A673 (cell line): ENCODE measurements around the gene PROKR2. TPM values are rescaled to one million over a fixed set of nuclear protein-coding genes. Genes with fewer than 3 reads are reported as not detected.

Source experiments
- BruUV-seq: library from RNA; stranded (reverse); fragments of 400-500 nt; replicated peaks from 2 replicates; lab custom pipeline; 2021; lab: Mats Ljungman, UMichigan
- CTCF ChIA-PET: fragments of 300-600 bp; sonication (Branson Sonifier 250); formaldehyde crosslinking; loops from one replicate; lab custom pipeline; 2022; ENCODE audit warnings: antibody characterized with exemption; lab: Charles Lee
- POLR2A ChIA-PET: fragments of 300-600 bp; sonication (Branson Sonifier 250); formaldehyde crosslinking; loops from one replicate; lab custom pipeline; 2022; ENCODE audit warnings: antibody characterized with exemption; ENCODE audit not compliant: low non-redundant PET; lab: Charles Lee
- DNase-seq: peaks from one replicate; pipeline ENCODE4 v3.0.0-alpha.2; 2015; ENCODE audit warnings: low spot score
- H3K27ac ChIP-seq: fragments of 200-600 bp; sonication (generic); 2 replicates; pipeline ENCODE4 v1.5.1; 2016; ENCODE audit warnings: mixed run types, low read depth, mild to moderate bottlenecking, mixed read lengths, antibody characterized with exemption, low read length; ENCODE audit not compliant: poor library complexity, severe bottlenecking
- H3K27me3 ChIP-seq: fragments of 200-600 bp; sonication (generic); replicated peaks from 2 replicates; pipeline ENCODE4 v1.6.1; 2017; ENCODE audit warnings: mixed run types, low read depth, mild to moderate bottlenecking, mixed read lengths, antibody characterized with exemption, low read length; ENCODE audit not compliant: insufficient read depth, poor library complexity
- H3K36me3 ChIP-seq: fragments of 200-600 bp; sonication (generic); 2 replicates; pipeline ENCODE4 v1.6.1; 2016; ENCODE audit warnings: mixed run types, mild to moderate bottlenecking, mixed read lengths, antibody characterized with exemption, low read length; ENCODE audit not compliant: insufficient read depth, poor library complexity, severe bottlenecking
- H3K4me1 ChIP-seq: fragments of 200-600 bp; sonication (generic); 2 replicates; pipeline ENCODE4 v1.6.1; 2017; ENCODE audit warnings: mixed run types, mild to moderate bottlenecking, mixed read lengths, antibody characterized with exemption, low read length; ENCODE audit not compliant: insufficient read depth, poor library complexity, severe bottlenecking
- H3K4me3 ChIP-seq: fragments of 200-600 bp; sonication (generic); 2 replicates; pipeline ENCODE4 v1.5.1; 2016; ENCODE audit warnings: low read depth, mixed run types, mild to moderate bottlenecking, mixed read lengths, low read length; ENCODE audit not compliant: poor library complexity, severe bottlenecking
- H3K9me3 ChIP-seq: fragments of 200-600 bp; sonication (generic); 2 replicates; pipeline ENCODE4 v1.6.1; 2016; ENCODE audit warnings: mixed run types, low read depth, mild to moderate bottlenecking, mixed read lengths, antibody characterized with exemption, low read length; ENCODE audit not compliant: poor library complexity, severe bottlenecking
- EZH2 ChIP-seq: fragments of 200-600 bp; sonication (generic); IDR thresholded peaks from 2 replicates; pipeline ENCODE4 v1.6.1; 2017; ENCODE audit warnings: borderline replicate concordance, low read depth, mild to moderate bottlenecking, mixed read lengths, antibody characterized with exemption, low read length; ENCODE audit not compliant: poor library complexity, severe bottlenecking
- intact Hi-C: fragments of 100-400 bp; cut with micrococcal nuclease; formaldehyde crosslinking; loops from one replicate; pipeline ENCODE4 v1.10.0; 2022; ENCODE audit not compliant: unreplicated experiment
- total RNA-seq: library from RNA; stranded (reverse); gene quantifications from 2 replicates; pipeline ENCODE4 v1.2.3, GENCODE V29; 2021
- TF ChIP-seq, protein P1 (sequence below): fragments of 300-800, 200-600 bp; sonication (generic); conservative IDR thresholded peaks from 2 replicates; pipeline ENCODE4 v1.5.1; 2017; ENCODE audit warnings: low read depth, mild to moderate bottlenecking, antibody characterized with exemption, low read length, moderate library complexity, mixed read lengths

Gene PROKR2
- total RNA-seq, 1 experiment from 2014 or later: not detected

GRCh38 chr20:5362771-5363170 is 46.0 kb upstream of the PROKR2 start:
- Histone ChIP-seq H3K9me3 (no peaks in the 10 kb centered on the region), H3K27ac (no peak overlapping the region), H3K4me3 (no peak overlapping the region), H3K36me3 (no peaks in the 10 kb centered on the region), H3K4me1 (no peaks in the 10 kb centered on the region), H3K27me3 (no peaks in the 10 kb centered on the region)
- no TSS peak for BruUV-seq
- intact Hi-C loops: no loop called here
- ChIA-PET POLR2A (no interaction called here), CTCF (no interaction called here)
- no peak for TF ChIP-seq EZH2
- TF ChIP-seq, protein P1, sequence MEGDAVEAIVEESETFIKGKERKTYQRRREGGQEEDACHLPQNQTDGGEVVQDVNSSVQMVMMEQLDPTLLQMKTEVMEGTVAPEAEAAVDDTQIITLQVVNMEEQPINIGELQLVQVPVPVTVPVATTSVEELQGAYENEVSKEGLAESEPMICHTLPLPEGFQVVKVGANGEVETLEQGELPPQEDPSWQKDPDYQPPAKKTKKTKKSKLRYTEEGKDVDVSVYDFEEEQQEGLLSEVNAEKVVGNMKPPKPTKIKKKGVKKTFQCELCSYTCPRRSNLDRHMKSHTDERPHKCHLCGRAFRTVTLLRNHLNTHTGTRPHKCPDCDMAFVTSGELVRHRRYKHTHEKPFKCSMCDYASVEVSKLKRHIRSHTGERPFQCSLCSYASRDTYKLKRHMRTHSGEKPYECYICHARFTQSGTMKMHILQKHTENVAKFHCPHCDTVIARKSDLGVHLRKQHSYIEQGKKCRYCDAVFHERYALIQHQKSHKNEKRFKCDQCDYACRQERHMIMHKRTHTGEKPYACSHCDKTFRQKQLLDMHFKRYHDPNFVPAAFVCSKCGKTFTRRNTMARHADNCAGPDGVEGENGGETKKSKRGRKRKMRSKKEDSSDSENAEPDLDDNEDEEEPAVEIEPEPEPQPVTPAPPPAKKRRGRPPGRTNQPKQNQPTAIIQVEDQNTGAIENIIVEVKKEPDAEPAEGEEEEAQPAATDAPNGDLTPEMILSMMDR: no peak
- no peak for DNase-seq

DNA sequence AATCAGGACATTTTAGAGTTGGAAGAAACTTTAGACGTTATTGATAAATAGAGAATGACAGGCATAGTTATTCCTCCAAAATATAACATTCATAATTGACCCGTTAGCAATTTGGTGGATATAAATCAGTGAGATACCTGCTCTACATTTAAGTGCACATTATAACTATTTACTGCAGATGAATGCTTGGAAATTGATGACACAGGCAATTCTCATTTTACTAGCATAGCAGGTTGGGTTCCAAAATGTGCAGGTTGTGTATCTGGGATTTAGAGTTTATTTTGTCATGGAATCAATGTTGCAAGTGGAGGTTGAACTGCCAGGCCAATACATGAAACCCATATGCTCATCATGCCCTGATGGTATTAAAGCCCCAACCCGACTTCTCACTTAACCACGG is 44.4 kb upstream of the PROKR2 start:
- TF ChIP-seq, protein P1: no peak
- no peak for TF ChIP-seq EZH2
- Histone ChIP-seq H3K36me3 (no peaks in the 10 kb centered on the region), H3K4me1 (no peaks in the 10 kb centered on the region), H3K4me3 (no peak overlapping the region), H3K27ac (no peak overlapping the region), H3K27me3 (no peaks in the 10 kb centered on the region), H3K9me3 (no peaks in the 10 kb centered on the region)
- DNase-seq: no peak
- intact Hi-C loops: no loop called here
- POLR2A ChIA-PET: no interaction called here
- no TSS peak for BruUV-seq
- CTCF ChIA-PET: no interaction called here

DNA sequence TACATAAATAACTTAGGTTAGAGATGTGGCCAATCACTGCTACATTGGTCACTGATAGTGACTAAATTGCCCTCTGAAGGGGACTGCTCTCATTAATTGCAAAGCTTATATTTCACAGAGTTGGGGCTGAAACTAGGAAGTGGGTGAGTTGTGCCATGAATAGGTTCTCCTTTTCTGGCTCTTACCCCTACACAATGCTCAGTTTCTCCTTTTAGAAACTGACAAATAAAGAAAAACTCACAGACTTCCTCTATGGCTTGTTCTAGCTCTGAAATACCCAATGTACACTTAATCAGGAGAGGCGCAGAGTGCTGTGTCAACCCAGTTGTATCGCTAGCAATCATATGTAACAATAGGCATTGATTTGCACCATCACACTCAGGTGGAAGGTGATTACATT is 41.2 kb upstream of the PROKR2 start:
- POLR2A ChIA-PET: no interaction called here

More for the DNA sequence above, 41.2 kb upstream of the PROKR2 start:
- no peak overlapping the region for H3K27ac ChIP-seq
- H3K36me3 ChIP-seq: no peaks in the 10 kb centered on the region
- BruUV-seq: no TSS peak
- intact Hi-C loops: no loop called here
- no peak for DNase-seq
- TF ChIP-seq, protein P1: no peak
- TF ChIP-seq EZH2: no peak
- H3K9me3 ChIP-seq: no peaks in the 10 kb centered on the region
- CTCF ChIA-PET: no interaction called here
- H3K4me1 ChIP-seq: peaks cover 5% of the 10 kb centered on the region
- H3K27me3 ChIP-seq: no peaks in the 10 kb centered on the region
- H3K4me3 ChIP-seq: no peak overlapping the region
